ENCODE results near the gene ZDHHC24. TPM values are rescaled to one million over a fixed set of nuclear protein-coding genes. Genes with fewer than 3 reads are reported as not detected.

ZDHHC24 gene
- total and polyA plus RNA-seq, 2 experiments from 2014 or later, result 5.6 to 13.1 TPM

DNA sequence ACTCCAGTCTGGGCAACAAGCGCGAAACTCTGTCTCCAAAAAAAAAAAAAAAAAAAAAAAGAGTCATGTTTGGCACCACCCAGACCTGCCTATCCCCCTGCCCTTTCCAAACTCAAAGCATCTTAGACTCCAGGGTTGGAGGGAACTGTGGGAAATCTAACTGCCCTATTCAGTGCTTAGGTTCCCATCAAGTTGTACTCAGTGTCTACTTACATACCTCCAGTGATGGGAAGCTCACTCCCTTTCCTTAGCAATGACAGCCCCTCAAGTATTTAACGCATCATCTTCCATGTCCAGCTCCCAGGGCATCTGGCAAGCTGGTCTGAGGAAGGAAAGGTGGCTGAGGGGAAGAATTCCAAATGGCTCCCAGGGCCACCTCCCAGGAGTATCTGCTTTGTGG lies 3.8 kb upstream of the ZDHHC24 start (continued):
- TF ChIP-seq, protein P1, sequence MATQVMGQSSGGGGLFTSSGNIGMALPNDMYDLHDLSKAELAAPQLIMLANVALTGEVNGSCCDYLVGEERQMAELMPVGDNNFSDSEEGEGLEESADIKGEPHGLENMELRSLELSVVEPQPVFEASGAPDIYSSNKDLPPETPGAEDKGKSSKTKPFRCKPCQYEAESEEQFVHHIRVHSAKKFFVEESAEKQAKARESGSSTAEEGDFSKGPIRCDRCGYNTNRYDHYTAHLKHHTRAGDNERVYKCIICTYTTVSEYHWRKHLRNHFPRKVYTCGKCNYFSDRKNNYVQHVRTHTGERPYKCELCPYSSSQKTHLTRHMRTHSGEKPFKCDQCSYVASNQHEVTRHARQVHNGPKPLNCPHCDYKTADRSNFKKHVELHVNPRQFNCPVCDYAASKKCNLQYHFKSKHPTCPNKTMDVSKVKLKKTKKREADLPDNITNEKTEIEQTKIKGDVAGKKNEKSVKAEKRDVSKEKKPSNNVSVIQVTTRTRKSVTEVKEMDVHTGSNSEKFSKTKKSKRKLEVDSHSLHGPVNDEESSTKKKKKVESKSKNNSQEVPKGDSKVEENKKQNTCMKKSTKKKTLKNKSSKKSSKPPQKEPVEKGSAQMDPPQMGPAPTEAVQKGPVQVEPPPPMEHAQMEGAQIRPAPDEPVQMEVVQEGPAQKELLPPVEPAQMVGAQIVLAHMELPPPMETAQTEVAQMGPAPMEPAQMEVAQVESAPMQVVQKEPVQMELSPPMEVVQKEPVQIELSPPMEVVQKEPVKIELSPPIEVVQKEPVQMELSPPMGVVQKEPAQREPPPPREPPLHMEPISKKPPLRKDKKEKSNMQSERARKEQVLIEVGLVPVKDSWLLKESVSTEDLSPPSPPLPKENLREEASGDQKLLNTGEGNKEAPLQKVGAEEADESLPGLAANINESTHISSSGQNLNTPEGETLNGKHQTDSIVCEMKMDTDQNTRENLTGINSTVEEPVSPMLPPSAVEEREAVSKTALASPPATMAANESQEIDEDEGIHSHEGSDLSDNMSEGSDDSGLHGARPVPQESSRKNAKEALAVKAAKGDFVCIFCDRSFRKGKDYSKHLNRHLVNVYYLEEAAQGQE (IDR thresholded peaks at IDR 0.05; ENCODE audit: unreplicated experiment), result no peak
- TF ChIP-seq CREB1 (CRISPR knock-in tag; IDR thresholded peaks at IDR 0.05; ENCODE audit: low read depth) (no peak), EZH2 (IDR thresholded peaks at IDR 0.05; ENCODE audit: low read depth, unreplicated experiment) (no peak)

GRCh38 chr11:66548774-66549630 lies 3.2 kb upstream of the ZDHHC24 start:
- TF ChIP-seq EZH2 (IDR thresholded peaks at IDR 0.05; ENCODE audit: low read depth, unreplicated experiment) (no peak), EZH2phosphoT487 (IDR thresholded peaks at IDR 0.05; ENCODE audit: unreplicated experiment) (no peak)
- 0 out of 2 replicates have a peak overlapping the region, but pooled peaks have one; percentile 4 for H3K4me2 ChIP-seq
- H3K27me3 ChIP-seq (ENCODE audit: insufficient read depth), result no peaks in the 10 kb centered on the region
- H2AFZ ChIP-seq, result no peak overlapping the region
- H3K27ac ChIP-seq (ENCODE audit: low read depth), result no peak overlapping the region
- no peaks in the 10 kb centered on the region for H3K36me3 ChIP-seq (ENCODE audit: insufficient read depth)
- no peak for ATAC-seq
- peaks cover 7% of the 10 kb centered on the region for H4K20me1 ChIP-seq (replicated peaks; ENCODE audit: insufficient read depth)
- H3F3A ChIP-seq (replicated peaks; ENCODE audit: low read depth), result 0 out of 2 replicates have a peak, but pooled peaks cover 3% of the 10 kb centered on the region
- Mint-ChIP-seq H3K27me3 (ENCODE audit: insufficient read depth, low read depth, poor library complexity) (peaks cover 6% of the 10 kb centered on the region), H3K9me3 (no peaks in the 10 kb centered on the region; the same call in 2 of the 3 replicates), H3K4me3 (peak overlapping the region; percentile 11; the same call in 1 of the 3 replicates), H3K27ac (peak overlapping the region; percentile 7; the same call in 1 of the 2 replicates), H3K36me3 (ENCODE audit: low read depth) (peaks cover 4% of the 10 kb centered on the region; the same call in 1 of the 3 replicates), H3K4me1 (peaks cover 31% of the 10 kb centered on the region)
- peak; percentile 38 for DNase-seq (ENCODE audit: low spot score)
- H3K79me2 ChIP-seq (replicated peaks; ENCODE audit: insufficient read depth), result 0 out of 2 replicates have a peak, but pooled peaks cover 4% of the 10 kb centered on the region
- H3K9me2 ChIP-seq (ENCODE audit: insufficient read depth), result no peaks in the 10 kb centered on the region
- peaks cover 35% of the 10 kb centered on the region for H3K4me1 ChIP-seq (ENCODE audit: insufficient read depth)
- no peak overlapping the region for H3K4me3 ChIP-seq

GRCh38 chr11:66548041-66548440 lies 2.2 kb upstream of the ZDHHC24 start:
- Histone ChIP-seq H3K36me3 (ENCODE audit: insufficient read depth) (no peaks in the 10 kb centered on the region), H2AFZ (no peak overlapping the region), H3K27ac (ENCODE audit: low read depth) (no peak overlapping the region), H4K20me1 (replicated peaks; ENCODE audit: insufficient read depth) (peaks cover 7% of the 10 kb centered on the region), H3K27me3 (ENCODE audit: insufficient read depth) (no peaks in the 10 kb centered on the region), H3K4me3 (peak overlapping the region; percentile 97; the same call in 1 of the 2 replicates), H3F3A (replicated peaks; ENCODE audit: low read depth) (0 out of 2 replicates have a peak, but pooled peaks cover 7% of the 10 kb centered on the region), H3K79me2 (replicated peaks; ENCODE audit: insufficient read depth) (0 out of 2 replicates have a peak, but pooled peaks cover 4% of the 10 kb centered on the region), H3K4me1 (ENCODE audit: insufficient read depth) (peaks cover 35% of the 10 kb centered on the region), H3K9me2 (ENCODE audit: insufficient read depth) (no peaks in the 10 kb centered on the region), H3K4me2 (peak overlapping the region; percentile 97)
- ATAC-seq (no peak), DNase-seq (ENCODE audit: low spot score) (no peak)
- H3K4me1 Mint-ChIP-seq, result peaks cover 38% of the 10 kb centered on the region
- peaks cover 12% of the 10 kb centered on the region for H3K27me3 Mint-ChIP-seq (ENCODE audit: insufficient read depth, low read depth, poor library complexity)
- H3K27ac Mint-ChIP-seq, result no peak overlapping the region
- H3K36me3 Mint-ChIP-seq (ENCODE audit: low read depth), result peaks cover 4% of the 10 kb centered on the region; the same call in 1 of the 3 replicates
- TF ChIP-seq, protein P2, sequence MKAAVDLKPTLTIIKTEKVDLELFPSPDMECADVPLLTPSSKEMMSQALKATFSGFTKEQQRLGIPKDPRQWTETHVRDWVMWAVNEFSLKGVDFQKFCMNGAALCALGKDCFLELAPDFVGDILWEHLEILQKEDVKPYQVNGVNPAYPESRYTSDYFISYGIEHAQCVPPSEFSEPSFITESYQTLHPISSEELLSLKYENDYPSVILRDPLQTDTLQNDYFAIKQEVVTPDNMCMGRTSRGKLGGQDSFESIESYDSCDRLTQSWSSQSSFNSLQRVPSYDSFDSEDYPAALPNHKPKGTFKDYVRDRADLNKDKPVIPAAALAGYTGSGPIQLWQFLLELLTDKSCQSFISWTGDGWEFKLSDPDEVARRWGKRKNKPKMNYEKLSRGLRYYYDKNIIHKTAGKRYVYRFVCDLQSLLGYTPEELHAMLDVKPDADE (IDR thresholded peaks at IDR 0.05), result no peak
- peak in 1 of 2 experiments; percentile 22; a peak in 1 of 4 replicates for TF ChIP-seq CTCF (conservative IDR thresholded peaks at IDR 0.05; ENCODE audit: low read depth in 2 of 2)
- H3K9me3 Mint-ChIP-seq, result no peaks in the 10 kb centered on the region; the same call in 2 of the 3 replicates
- peak overlapping the region; percentile 81 for H3K4me3 Mint-ChIP-seq
